Endothelial cell of umbilical vein (primary cell): Measurements from ENCODE around the gene CEP192. TPM values are rescaled to one million over a fixed set of nuclear protein-coding genes. Genes with fewer than 3 reads are reported as not detected.
A peak's percentile ranks its signal among the peaks of the same experiment; 100 is the strongest.

Experiments used
- BruUV-seq: library from RNA; stranded (reverse); fragments of 400-500 nt; replicated peaks from 2 replicates; lab custom pipeline; 2021; lab: Mats Ljungman, UMichigan
- CTCF ChIA-PET: fragments of 300-600, 350-600 bp; sonication (Branson Sonifier 250); formaldehyde crosslinking; loops from one replicate; lab custom pipeline; 2021; ENCODE audit warnings: antibody characterized with exemption, inconsistent platforms; lab: Charles Lee
- POLR2A ChIA-PET: fragments of 300-600, 350-600 bp; sonication (Branson Sonifier 250); formaldehyde crosslinking; loops from one replicate; lab custom pipeline; 2021; ENCODE audit warnings: antibody characterized with exemption, inconsistent platforms; lab: Charles Lee
- DNase-seq: peaks from one replicate; pipeline ENCODE4 v3.0.0-alpha.2; 2011; ENCODE audit warnings: low read depth, low spot score
- FAIRE-seq: peaks from 2 replicates; lab custom pipeline; 2011; peaks lifted over from hg19 to GRCh38; lab: Jason Lieb, UNC
- H2AFZ ChIP-seq: 2 replicates; pipeline ENCODE4 v1.6.0; 2012; ENCODE audit warnings: low read depth, low read length, control low read depth, inconsistent platforms
- H3K27ac ChIP-seq: 2 replicates; pipeline ENCODE4 v1.5.1; 2011; ENCODE audit warnings: low read depth, mild to moderate bottlenecking, control low read depth, low read length, moderate library complexity; ENCODE audit not compliant: insufficient read depth
- H3K27me3 ChIP-seq, 2 experiments: 2 replicates each; pipeline versions ENCODE4 v1.6.0 to v1.6.1; 2011; ENCODE audit warnings: low read length in 2 of 2, mixed read lengths in 1 of 2; ENCODE audit not compliant: control insufficient read depth in 2 of 2, insufficient read depth in 2 of 2
- H3K36me3 ChIP-seq, 2 experiments: 2 replicates in 1 of 2; 3 replicates in 1 of 2; pipeline ENCODE4 v1.5.1; 2011; ENCODE audit warnings: low read length in 2 of 2, mild to moderate bottlenecking in 1 of 2, moderate library complexity in 1 of 2; ENCODE audit not compliant: control insufficient read depth in 2 of 2, insufficient read depth in 2 of 2; ENCODE audit errors: extremely low read depth in 1 of 2
- H3K4me1 ChIP-seq: 3 replicates; pipeline ENCODE4 v1.5.1; 2011; ENCODE audit warnings: mild to moderate bottlenecking, low read length; ENCODE audit not compliant: control insufficient read depth, insufficient read depth; ENCODE audit errors: extremely low read depth
- H3K4me2 ChIP-seq: 2 replicates; pipeline ENCODE4 v1.6.1; 2011; ENCODE audit warnings: low read length, control low read depth, mixed read lengths; ENCODE audit not compliant: insufficient read depth
- H3K4me3 ChIP-seq, 3 experiments: fragments of 200-600 bp in 1 of 3; sonication (generic), shearing (Covaris generic) in 1 of 3; replicated peaks in 1 of 3; 2 replicates each; pipeline ENCODE4 v1.5.1; 2011 to 2016; ENCODE audit warnings: control low read depth in 3 of 3, low read length in 3 of 3, mild to moderate bottlenecking in 2 of 3, inconsistent platforms in 1 of 3, low read depth in 1 of 3, moderate library complexity in 1 of 3; ENCODE audit not compliant: insufficient read depth in 1 of 3
- H3K79me2 ChIP-seq: 2 replicates; pipeline ENCODE4 v1.6.0; 2012; ENCODE audit warnings: low read length, inconsistent platforms; ENCODE audit not compliant: control insufficient read depth, insufficient read depth
- H3K9ac ChIP-seq: replicated peaks from 2 replicates; pipeline ENCODE3; 2011; ENCODE audit warnings: low read length, control low read depth; ENCODE audit not compliant: insufficient read depth; ENCODE audit errors: extremely low read depth
- H3K9me1 ChIP-seq: replicated peaks from 3 replicates; pipeline ENCODE4 v1.6.0; 2011; ENCODE audit warnings: mild to moderate bottlenecking, low read length; ENCODE audit not compliant: control insufficient read depth, insufficient read depth; ENCODE audit errors: extremely low read depth
- H3K9me3 ChIP-seq: replicated peaks from 2 replicates; pipeline ENCODE4 v1.5.1; 2012; ENCODE audit warnings: low read length, inconsistent platforms; ENCODE audit not compliant: control insufficient read depth, insufficient read depth
- H4K20me1 ChIP-seq: replicated peaks from 2 replicates; pipeline ENCODE3; 2011; ENCODE audit warnings: mild to moderate bottlenecking, low read length; ENCODE audit not compliant: control insufficient read depth, insufficient read depth; ENCODE audit errors: extremely low read depth
- EZH2 ChIP-seq: IDR thresholded peaks from 2 replicates; pipeline ENCODE4 v1.6.1; 2012; ENCODE audit warnings: borderline replicate concordance, low read depth, mild to moderate bottlenecking, moderate library complexity, low read length, inconsistent platforms; ENCODE audit not compliant: severe bottlenecking
- FOS ChIP-seq: IDR thresholded peaks from 2 replicates; pipeline ENCODE4 v1.6.1; 2011; ENCODE audit warnings: mild to moderate bottlenecking, low read length, moderate library complexity, borderline replicate concordance; ENCODE audit not compliant: insufficient read depth
- GATA2 ChIP-seq: IDR thresholded peaks from 2 replicates; pipeline ENCODE4 v1.7.0; 2011; ENCODE audit warnings: low read depth, mild to moderate bottlenecking, moderate library complexity, mixed read lengths, low read length; ENCODE audit not compliant: insufficient read length, insufficient read depth
- JUN ChIP-seq: IDR thresholded peaks from 2 replicates; pipeline ENCODE4 v1.6.1; 2011; ENCODE audit warnings: borderline replicate concordance, low read depth; ENCODE audit not compliant: insufficient read length, insufficient read depth
- MAX ChIP-seq: IDR thresholded peaks from 2 replicates; pipeline ENCODE4 v1.6.1; 2011; ENCODE audit not compliant: insufficient read depth, insufficient read length
- MYC ChIP-seq: IDR thresholded peaks from one replicate; pipeline ENCODE4 v1.6.1; 2011; ENCODE audit warnings: mild to moderate bottlenecking, low read depth, low read length
- POLR2A ChIP-seq: IDR thresholded peaks from 2 replicates; pipeline ENCODE4 v1.6.1; 2012; ENCODE audit warnings: low read depth, mild to moderate bottlenecking, control low read depth, low read length
- POLR2AphosphoS5 ChIP-seq: IDR thresholded peaks from 2 replicates; pipeline ENCODE4 v1.6.1; 2012; ENCODE audit warnings: low read depth, mild to moderate bottlenecking, control low read depth, low read length, moderate library complexity; ENCODE audit not compliant: insufficient read depth
- dilution Hi-C: fragments of 300-500 bp; cut with MboI; formaldehyde crosslinking; loops from one replicate; pipeline ENCODE4 v1.15.0; 2019; ENCODE audit warnings: low sequenced_read_pairs; ENCODE audit not compliant: extremely low pct_ligation_motif_present
- intact Hi-C: fragments of 100-400 bp; cut with micrococcal nuclease; formaldehyde crosslinking; loops from one replicate; pipeline ENCODE4 v1.10.0; 2022
- polyA plus RNA-seq, 4 experiments: library from polyadenylated mRNA; depleted of rRNA in 3 of 4; stranded (reverse) in 3 of 4; unstranded in 1 of 4; fragments of >200 nt; gene quantifications; 2 replicates each; pipeline versions ENCODE4 v1.2.1 to v1.2.3, GENCODE V29; 2011 to 2012; ENCODE audit warnings: missing spikeins in 1 of 4
- total RNA-seq: library from RNA; stranded (reverse); gene quantifications from 2 replicates; pipeline ENCODE4 v1.2.3, GENCODE V29; 2021

The CEP192 gene
- total and polyA plus RNA-seq, 2 donors (not counting 3 experiments of a cell fraction or from before 2014, with no cell fraction given) = 14.5 to 22.9 TPM

GRCh38 chr18:12998332-12999060, 7.3 kb downstream of the CEP192 start:
- TF ChIP-seq EZH2 = no peak
- no peak for TF ChIP-seq GATA2
- TF ChIP-seq MAX = no peak
- TF ChIP-seq POLR2A = no peak
- no peak for TF ChIP-seq MYC
- TF ChIP-seq POLR2AphosphoS5 = no peak
- TF ChIP-seq FOS = no peak
- TF ChIP-seq JUN = no peak
- Histone ChIP-seq H3K4me2 (no peak overlapping the region), H4K20me1 (no peaks in the 10 kb centered on the region), H3K9me1 (no peaks in the 10 kb centered on the region), H3K27me3 (no peaks in the 10 kb centered on the region), H3K9ac (no peak overlapping the region), H2AFZ (no peak overlapping the region), H3K79me2 (peaks cover 66% of the 10 kb centered on the region), H3K9me3 (no peaks in the 10 kb centered on the region), H3K27ac (no peak overlapping the region), H3K4me1 (no peaks in the 10 kb centered on the region), H3K4me3 (no peak overlapping the region), H3K36me3 (peaks cover 0 to 2% of the 10 kb centered on the region in 2 experiments)
- ChIA-PET POLR2A (no interaction called here), CTCF (interaction anchor here (1.2 to 3.7 kb wide), 2 partner anchors 9 to 161 kb away, joined by 3 to 16 read pairs; no protein-coding TSS in a partner anchor)
- no TSS peak for BruUV-seq
- peak; percentile 44 for DNase-seq
- intact Hi-C loops (no loop called here), dilution Hi-C loops (no loop called here)
- FAIRE-seq = peak; percentile 66
